ENCODE results near the gene AAK1.

GRCh38 chr2:69618362-69618761 is 25.2 kb downstream of the AAK1 start:
- no peak for TF ChIP-seq CTCF (conservative IDR thresholded peaks at IDR 0.05; ENCODE audit: low read depth, low read length)
- TF ChIP-seq EZH2 (IDR thresholded peaks at IDR 0.05; ENCODE audit: borderline replicate concordance, low read depth, low read length, poor library complexity, severe bottlenecking), result no peak

Data from A673 (cell line).